ENCODE results near the gene KLK11.

KLK11 gene

DNA sequence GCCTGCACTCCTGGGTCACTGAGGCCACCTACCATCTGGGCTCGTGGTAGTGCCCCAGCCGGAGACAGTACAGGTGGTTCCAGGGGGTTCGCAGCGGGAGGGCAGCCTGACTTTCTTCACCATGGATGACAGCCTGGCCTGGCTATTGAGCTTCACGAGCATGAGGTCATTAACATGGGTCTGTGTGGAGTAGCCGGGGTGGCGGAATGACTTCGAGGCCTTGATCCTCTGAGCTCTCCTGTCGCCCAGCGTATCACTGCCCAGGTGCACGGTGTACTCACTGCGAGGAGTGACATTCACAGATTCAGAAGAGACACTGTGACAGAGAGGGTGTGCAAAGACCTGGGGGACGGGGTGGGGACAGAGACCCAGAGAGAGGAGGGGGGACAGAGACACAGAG, 46.2 kb downstream of the KLK11 start:
- DNase-seq (ENCODE audit: low spot score): no peak
- in situ Hi-C loops (cut with MboI; ENCODE audit: low sequenced_read_pairs, unreplicated experiment): no loop called here
- TF ChIP-seq CTCF (IDR thresholded peaks at IDR 0.05; ENCODE audit: borderline replicate concordance, control extremely low read depth, extremely low read depth, insufficient read depth, missing control alignments): no peak

DNA sequence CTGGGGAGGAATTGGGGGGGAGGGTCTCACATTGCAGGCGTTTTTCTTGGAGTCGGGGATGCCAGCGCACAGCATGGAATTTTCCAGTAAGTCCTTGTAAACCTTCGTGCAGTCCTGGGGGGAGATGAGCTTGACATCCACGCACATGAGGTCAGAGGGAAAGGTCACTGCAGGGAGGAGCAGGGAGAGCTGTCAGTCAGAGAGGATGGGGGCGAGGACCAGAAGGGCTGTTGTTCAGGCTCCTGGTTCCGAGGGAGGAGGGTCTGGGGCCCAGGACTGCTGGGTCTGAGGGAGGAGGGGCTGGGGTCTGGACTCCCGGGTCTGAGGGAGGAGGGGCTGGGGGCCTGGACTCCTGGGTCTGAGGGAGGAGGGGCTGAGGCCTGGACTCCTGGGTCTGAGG, 46.7 kb downstream of the KLK11 start:
- in situ Hi-C loops (cut with MboI; ENCODE audit: low sequenced_read_pairs, unreplicated experiment): no loop called here
- DNase-seq (ENCODE audit: low spot score): no peak
- no peak for TF ChIP-seq CTCF (IDR thresholded peaks at IDR 0.05; ENCODE audit: borderline replicate concordance, control extremely low read depth, extremely low read depth, insufficient read depth, missing control alignments)

GRCh38 chr19:50978772-50979390, 47.5 kb downstream of the KLK11 start:
- in situ Hi-C loops (cut with MboI; ENCODE audit: low sequenced_read_pairs, unreplicated experiment): no loop called here
- no peak for TF ChIP-seq CTCF (IDR thresholded peaks at IDR 0.05; ENCODE audit: borderline replicate concordance, control extremely low read depth, extremely low read depth, insufficient read depth, missing control alignments)
- DNase-seq (ENCODE audit: low spot score): no peak

- no peak for DNase-seq (ENCODE audit: low spot score)
- no peak for TF ChIP-seq CTCF (IDR thresholded peaks at IDR 0.05; ENCODE audit: borderline replicate concordance, control extremely low read depth, extremely low read depth, insufficient read depth, missing control alignments)
- in situ Hi-C loops (cut with MboI; ENCODE audit: low sequenced_read_pairs, unreplicated experiment): no loop called here
Measured at GRCh38 chr19:50977626-50978025, 48.8 kb downstream of the KLK11 start.

- DNase-seq (ENCODE audit: low spot score): no peak
- no peak for TF ChIP-seq CTCF (IDR thresholded peaks at IDR 0.05; ENCODE audit: borderline replicate concordance, control extremely low read depth, extremely low read depth, insufficient read depth, missing control alignments)
- in situ Hi-C loops (cut with MboI; ENCODE audit: low sequenced_read_pairs, unreplicated experiment): no loop called here
Measured at GRCh38 chr19:50975766-50976165, 50.6 kb downstream of the KLK11 start.

DNA sequence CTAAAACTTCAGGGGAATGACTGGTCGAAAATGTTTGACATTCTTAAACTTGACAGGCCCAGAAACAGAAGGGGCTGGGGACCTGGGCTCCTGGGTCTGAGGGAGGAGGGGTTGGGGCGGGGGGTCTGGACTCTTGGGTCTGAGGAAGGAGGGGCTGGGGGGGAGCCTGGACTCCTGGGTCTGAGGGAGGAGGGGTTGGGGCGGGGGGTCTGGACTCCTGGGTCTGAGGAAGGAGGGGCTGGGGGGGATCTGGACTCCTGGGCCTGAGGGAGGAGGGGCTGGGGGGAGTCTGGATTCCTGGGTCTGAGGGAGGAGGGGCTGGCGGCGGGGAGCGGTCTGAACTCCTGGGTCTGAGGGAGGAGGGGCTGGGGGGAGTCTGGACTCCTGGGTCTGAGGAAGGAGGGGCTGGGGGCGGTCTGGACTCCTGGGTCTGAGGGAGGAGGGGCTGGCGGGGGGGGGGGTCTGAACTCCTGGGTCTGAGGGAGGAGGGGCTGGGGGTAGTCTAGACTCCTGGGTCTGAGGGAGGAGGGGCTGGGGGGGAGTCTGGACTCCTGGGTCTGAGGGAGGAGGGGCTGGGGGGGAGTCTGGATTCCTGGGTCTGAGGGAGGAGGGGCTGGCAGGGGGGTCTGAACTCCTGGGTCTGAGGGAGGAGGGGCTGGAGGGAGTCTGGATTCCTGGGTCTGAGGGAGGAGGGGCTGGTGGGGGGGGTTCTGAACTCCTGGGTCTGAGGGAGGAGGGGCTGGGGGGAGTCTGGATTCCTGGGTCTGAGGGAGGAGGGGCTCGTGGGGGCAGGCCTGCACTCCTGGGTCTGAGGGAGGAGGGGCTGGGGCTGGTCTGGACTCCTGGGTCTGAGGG, 51.5 kb downstream of the KLK11 start:
- DNase-seq (ENCODE audit: low spot score): no peak
- in situ Hi-C loops (cut with MboI; ENCODE audit: low sequenced_read_pairs, unreplicated experiment): no loop called here
- TF ChIP-seq CTCF (IDR thresholded peaks at IDR 0.05; ENCODE audit: borderline replicate concordance, control extremely low read depth, extremely low read depth, insufficient read depth, missing control alignments): no peak

Data from GM13976 (cell line).